ENCODE measurements around the gene CLIC6. TPM values are rescaled to one million over a fixed set of nuclear protein-coding genes. Genes with fewer than 3 reads are reported as not detected.

Gene CLIC6
- total RNA-seq, 1 donor from 2014 or later: 0.20 TPM

Other genes with a start within 250 kb of the CLIC6 start
- 0.59 TPM for gene SMIM34, start 245.0 kb upstream of the CLIC6 start, total RNA-seq
- 3.4 TPM for gene KCNE1, start 156.8 kb upstream of the CLIC6 start, total RNA-seq
- gene RCAN1, start 53.9 kb upstream of the CLIC6 start, total RNA-seq: 33.9 TPM

All from skin of body (tissue), 1 donor.